ENCODE data around the gene HTT.
A peak's percentile ranks its signal among the peaks of the same experiment; 100 is the strongest.

HTT gene

GRCh38 chr4:3263053-3263875, 188.8 kb downstream of the HTT start:
- no peak for DNase-seq (ENCODE audit: low read depth)

- no peak for DNase-seq (ENCODE audit: low read depth)
Measured at GRCh38 chr4:3263876-3264193, 189.4 kb downstream of the HTT start.

GRCh38 chr4:3266076-3266475, 191.6 kb downstream of the HTT start:
- no peak for DNase-seq (ENCODE audit: low read depth)

GRCh38 chr4:3267576-3268394, 193.3 kb downstream of the HTT start:
- DNase-seq (ENCODE audit: low read depth) = no peak

GRCh38 chr4:3268395-3269104, 194.1 kb downstream of the HTT start:
- DNase-seq (ENCODE audit: low read depth) = no peak

- no peak for DNase-seq (ENCODE audit: low read depth)
Measured at GRCh38 chr4:3269105-3269927, 194.8 kb downstream of the HTT start.

- DNase-seq (ENCODE audit: low read depth) = no peak
Measured at GRCh38 chr4:3269991-3270611, 195.6 kb downstream of the HTT start.

- DNase-seq (ENCODE audit: low read depth) = no peak
Measured at GRCh38 chr4:3271131-3271530, 196.7 kb downstream of the HTT start.

- DNase-seq (ENCODE audit: low read depth) = peak; percentile 48
Measured at GRCh38 chr4:3276986-3277385, 202.5 kb downstream of the HTT start.

GRCh38 chr4:3280466-3280865, 206.0 kb downstream of the HTT start:
- DNase-seq (ENCODE audit: low read depth) = no peak

GRCh38 chr4:3283483-3283882, 209.0 kb downstream of the HTT start:
- DNase-seq (ENCODE audit: low read depth) = no peak

- DNase-seq (ENCODE audit: low read depth) = no peak
Measured at GRCh38 chr4:3283916-3284315, 209.4 kb downstream of the HTT start.

- no peak for DNase-seq (ENCODE audit: low read depth)
Measured at GRCh38 chr4:3284734-3285557, 210.5 kb downstream of the HTT start.

- DNase-seq (ENCODE audit: low read depth) = peak; percentile 80
Measured at GRCh38 chr4:3285558-3286334, 211.3 kb downstream of the HTT start.

- DNase-seq (ENCODE audit: low read depth) = no peak
Measured at GRCh38 chr4:3286335-3287175, 212.1 kb downstream of the HTT start.

- DNase-seq (ENCODE audit: low read depth) = no peak
Measured at GRCh38 chr4:3287271-3287971, 212.9 kb downstream of the HTT start.

GRCh38 chr4:3287972-3288570, 213.6 kb downstream of the HTT start:
- DNase-seq (ENCODE audit: low read depth) = no peak
